ENCODE measurements around the gene UBR3. TPM values are rescaled to one million over a fixed set of nuclear protein-coding genes. Genes with fewer than 3 reads are reported as not detected.

The UBR3 gene
- total and polyA plus RNA-seq, 2 of the 4 experiments (the other 2 are of a cell fraction) = 10.0 to 33.9 TPM

DNA sequence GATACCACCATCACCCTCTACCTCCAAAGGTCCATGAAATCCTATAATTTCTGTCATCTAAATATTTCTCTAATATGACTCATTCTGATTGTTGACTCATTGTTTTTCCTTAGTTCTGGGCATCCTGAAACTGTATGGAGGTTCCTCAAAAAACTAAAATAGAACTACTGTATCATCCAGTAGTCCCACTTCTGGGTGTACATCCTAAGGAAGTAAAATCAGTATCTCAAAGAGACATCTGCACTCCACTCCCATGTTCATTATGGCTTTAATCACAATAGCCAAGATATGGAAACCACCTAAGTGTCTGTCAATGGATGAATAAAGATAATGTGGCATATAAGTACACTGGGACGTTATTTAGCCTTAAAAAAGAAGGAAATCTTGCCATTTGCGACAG is 224.9 kb downstream of the UBR3 start:
- H4K8ac ChIP-seq (ENCODE audit: low read depth in 2 of 2, low read length in 2 of 2) = no peak overlapping the region

More for the DNA sequence above, 224.9 kb downstream of the UBR3 start:
- Histone ChIP-seq H4K5ac (ENCODE audit: low read depth, low read length) (no peak overlapping the region), H3K4me1 (ENCODE audit: control insufficient read depth, insufficient read depth, low read length) (no peaks in the 10 kb centered on the region), H3K27ac (ENCODE audit: insufficient read depth, low read length) (no peak overlapping the region), H3K56ac (ENCODE audit: extremely low read depth, insufficient read depth, low read length) (no peak overlapping the region), H2AK5ac (ENCODE audit: low read depth, low read length) (no peak overlapping the region), H2AK9ac (replicated peaks; ENCODE audit: low read depth, low read length, poor library complexity) (no peak overlapping the region), H4K20me1 (ENCODE audit: insufficient read depth, low read length) (no peaks in the 10 kb centered on the region), H3K9me3 (ENCODE audit: control insufficient read depth, insufficient read depth, low read length) (no peaks in the 10 kb centered on the region), H2BK20ac (ENCODE audit: low read depth, low read length) (no peak overlapping the region), H3K27me3 (ENCODE audit: control insufficient read depth, insufficient read depth, low read length) (no peaks in the 10 kb centered on the region), H2BK15ac (ENCODE audit: low read depth, low read length) (no peak overlapping the region), H2AFZ (replicated peaks; ENCODE audit: low read length, poor library complexity) (no peak overlapping the region), H4K91ac (ENCODE audit: insufficient read depth, low read depth, low read length) (no peak overlapping the region), H3K4me2 (ENCODE audit: low read depth, low read length) (no peak overlapping the region), H3K79me1 (ENCODE audit: low read depth in 1 of 2, low read length in 2 of 2) (no peaks in the 10 kb centered on the region), H3K36me3 (ENCODE audit: control insufficient read depth, insufficient read depth, low read length) (0 out of 2 replicates have a peak, but pooled peaks cover 2% of the 10 kb centered on the region), H2BK120ac (ENCODE audit: low read depth, low read length) (no peak overlapping the region), H3K4ac (ENCODE audit: low read depth, low read length) (no peak overlapping the region), H3K14ac (replicated peaks; ENCODE audit: low read depth, low read length) (no peak overlapping the region), H3K9me1 (ENCODE audit: insufficient read depth, low read length) (no peaks in the 10 kb centered on the region; the same call in 1 of the 2 replicates), H3K4me3 (ENCODE audit: insufficient read depth, low read depth, low read length) (no peak overlapping the region), H2BK5ac (ENCODE audit: low read depth, low read length, poor library complexity, severe bottlenecking) (no peak overlapping the region), H3K9ac (ENCODE audit: low read depth, low read length) (no peak overlapping the region), H3K23ac (ENCODE audit: low read depth, low read length) (no peak overlapping the region), H3K18ac (ENCODE audit: low read depth, low read length) (no peak overlapping the region)
- WGBS, 2 experiments (ENCODE audit: extremely low coverage in 2 of 2, insufficient read length in 1 of 2) = no CpG with 5 or more reads among the region's 2 CpGs
- TF ChIP-seq FOS (IDR thresholded peaks at IDR 0.05; ENCODE audit: low read depth, low read length) (peak; percentile 75), MAZ (IDR thresholded peaks at IDR 0.05; ENCODE audit: borderline replicate concordance, low read depth, low read length) (no peak), MAFK (IDR thresholded peaks at IDR 0.05; ENCODE audit: low read depth, low read length) (no peak), SMC3 (IDR thresholded peaks at IDR 0.05; ENCODE audit: low read depth, low read length) (no peak), RFX5 (IDR thresholded peaks at IDR 0.05; ENCODE audit: low read depth, low read length) (no peak)
- CTCF ChIA-PET = no interaction called here
- dilution Hi-C loops (cut with HindIII; ENCODE audit: low sequenced_read_pairs, unreplicated experiment) = no loop called here
- no TSS peak for BruUV-seq (replicated peaks)
- peak; percentile 77 for ATAC-seq (ENCODE audit: low read depth)
- POLR2A ChIA-PET (ENCODE audit: unreplicated experiment) = no interaction called here
- DNase-seq = peak; percentile 57
- in situ Hi-C loops (cut with MboI; ENCODE audit: low sequenced_read_pairs) = no loop called here
- intact Hi-C loops (cut with micrococcal nuclease) = no loop called here
